ENCODE measurements around the gene JAG2. TPM values are rescaled to one million over a fixed set of nuclear protein-coding genes. Genes with fewer than 3 reads are reported as not detected.

Gene JAG2
- total RNA-seq, 1 donor from 2014 or later: 2.4 TPM

DNA sequence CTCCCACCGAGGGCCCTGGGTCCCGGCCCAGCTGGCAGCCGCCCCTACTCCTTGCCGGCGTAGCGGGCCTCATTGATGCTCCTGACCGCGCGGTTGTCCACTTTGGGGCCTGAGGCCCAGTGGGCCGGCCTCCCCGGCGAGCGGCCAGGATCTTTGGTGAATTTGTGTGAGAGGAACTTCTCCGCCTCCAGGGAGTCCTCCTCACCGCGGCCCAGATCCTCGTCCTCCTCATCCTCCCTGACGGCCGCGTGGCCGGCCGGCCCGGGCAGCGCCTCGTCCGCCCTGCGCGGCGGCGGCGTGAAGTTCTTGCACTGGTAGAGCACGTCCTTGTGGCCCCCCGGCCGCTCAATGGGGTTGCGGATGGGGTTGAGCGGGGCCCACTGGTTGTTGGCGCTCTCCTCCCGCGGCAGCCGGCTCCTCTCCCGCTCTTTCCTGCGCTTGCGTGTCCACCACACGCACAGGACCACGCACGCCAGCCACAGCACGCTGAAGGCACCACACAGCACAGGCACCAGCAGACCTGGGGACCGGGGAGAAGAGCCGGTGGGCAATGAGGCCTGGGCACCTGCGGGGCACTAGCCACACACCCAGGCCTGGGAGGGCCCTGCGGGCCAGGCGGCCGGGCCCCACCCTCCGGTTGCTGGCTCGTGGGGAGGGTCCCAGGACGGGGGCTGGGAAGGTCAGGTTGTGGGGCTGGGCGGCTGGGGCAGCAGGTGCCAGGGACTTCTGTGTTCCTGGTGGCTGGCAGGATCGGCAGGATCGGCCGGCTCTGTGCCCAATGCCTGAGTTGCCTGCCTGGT is 25.7 kb downstream of the JAG2 start:
- H3K27me3 ChIP-seq (ENCODE audit: control insufficient read depth, insufficient read depth, low read length): no peaks in the 10 kb centered on the region
- no peak for DNase-seq (ENCODE audit: low read depth)
- TF ChIP-seq, protein P1, sequence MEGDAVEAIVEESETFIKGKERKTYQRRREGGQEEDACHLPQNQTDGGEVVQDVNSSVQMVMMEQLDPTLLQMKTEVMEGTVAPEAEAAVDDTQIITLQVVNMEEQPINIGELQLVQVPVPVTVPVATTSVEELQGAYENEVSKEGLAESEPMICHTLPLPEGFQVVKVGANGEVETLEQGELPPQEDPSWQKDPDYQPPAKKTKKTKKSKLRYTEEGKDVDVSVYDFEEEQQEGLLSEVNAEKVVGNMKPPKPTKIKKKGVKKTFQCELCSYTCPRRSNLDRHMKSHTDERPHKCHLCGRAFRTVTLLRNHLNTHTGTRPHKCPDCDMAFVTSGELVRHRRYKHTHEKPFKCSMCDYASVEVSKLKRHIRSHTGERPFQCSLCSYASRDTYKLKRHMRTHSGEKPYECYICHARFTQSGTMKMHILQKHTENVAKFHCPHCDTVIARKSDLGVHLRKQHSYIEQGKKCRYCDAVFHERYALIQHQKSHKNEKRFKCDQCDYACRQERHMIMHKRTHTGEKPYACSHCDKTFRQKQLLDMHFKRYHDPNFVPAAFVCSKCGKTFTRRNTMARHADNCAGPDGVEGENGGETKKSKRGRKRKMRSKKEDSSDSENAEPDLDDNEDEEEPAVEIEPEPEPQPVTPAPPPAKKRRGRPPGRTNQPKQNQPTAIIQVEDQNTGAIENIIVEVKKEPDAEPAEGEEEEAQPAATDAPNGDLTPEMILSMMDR (IDR thresholded peaks at IDR 0.05; ENCODE audit: insufficient read depth, low read length, poor library complexity, severe bottlenecking): no peak
- H3K4me3 ChIP-seq (ENCODE audit: low read depth, low read length): no peak overlapping the region
- H3K36me3 ChIP-seq (ENCODE audit: control insufficient read depth, insufficient read depth, low read length): no peaks in the 10 kb centered on the region

DNA sequence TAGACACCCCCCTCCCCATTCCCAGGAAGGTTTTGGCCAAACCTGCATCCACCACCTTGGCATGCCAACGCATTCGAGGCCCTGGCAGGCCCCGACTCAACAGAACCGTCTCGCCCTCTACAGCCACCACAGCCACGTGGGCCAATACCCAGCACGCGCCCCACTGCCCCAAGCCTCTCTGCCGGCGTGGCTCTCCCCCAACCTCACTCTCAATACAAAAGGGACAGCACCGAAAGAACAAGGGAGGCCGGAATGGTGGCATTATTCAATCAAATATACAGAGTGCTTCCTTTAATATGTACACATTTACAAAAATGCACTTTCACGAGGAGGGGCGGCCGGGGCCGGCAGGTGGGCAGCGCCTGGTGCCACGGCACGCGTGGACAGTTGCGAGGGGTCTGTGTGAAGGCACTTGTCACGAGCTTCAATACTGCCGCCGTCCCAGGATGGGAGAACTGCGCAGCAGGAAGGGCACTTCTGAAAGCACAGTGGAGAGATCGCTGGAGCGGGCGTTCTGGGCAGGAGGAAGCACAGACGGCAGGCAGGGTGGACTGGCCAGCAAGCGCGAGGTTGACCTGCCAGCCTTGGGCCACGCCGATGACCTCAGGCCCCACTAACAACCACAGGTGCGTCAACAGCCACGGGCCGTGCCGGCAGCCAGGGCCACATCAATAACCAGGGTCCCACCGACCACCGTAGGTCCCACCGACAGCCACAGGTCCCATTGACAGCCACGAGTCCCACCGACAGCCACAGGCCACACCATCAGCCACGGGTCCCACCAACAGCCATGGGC is 26.9 kb downstream of the JAG2 start:
- no peaks in the 10 kb centered on the region for H3K36me3 ChIP-seq (ENCODE audit: control insufficient read depth, insufficient read depth, low read length)
- H3K27me3 ChIP-seq (ENCODE audit: control insufficient read depth, insufficient read depth, low read length): no peaks in the 10 kb centered on the region
- TF ChIP-seq, protein P1 (IDR thresholded peaks at IDR 0.05; ENCODE audit: insufficient read depth, low read length, poor library complexity, severe bottlenecking): no peak
- no peak for DNase-seq (ENCODE audit: low read depth)
- H3K4me3 ChIP-seq (ENCODE audit: low read depth, low read length): no peak overlapping the region

DNA sequence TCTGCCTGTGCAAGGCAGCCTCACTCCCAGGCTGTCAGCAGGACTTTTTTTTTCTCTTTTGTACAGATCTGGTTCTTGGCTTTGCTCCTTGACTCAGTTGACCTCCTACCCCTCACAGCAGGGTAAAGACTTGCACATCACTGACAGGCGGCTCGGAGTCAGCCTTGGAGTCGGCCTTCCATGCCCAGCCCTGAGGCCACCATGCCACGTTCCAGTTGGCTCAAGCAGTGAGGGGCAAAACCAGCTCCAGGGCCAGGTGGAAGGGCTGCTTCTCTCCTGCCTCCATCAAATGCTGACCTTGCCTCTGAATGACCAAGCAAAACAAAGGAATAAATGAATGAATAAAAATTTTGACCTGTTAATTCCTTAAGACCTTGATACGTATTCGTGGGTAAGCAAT is 27.6 kb downstream of the JAG2 start:
- H3K36me3 ChIP-seq (ENCODE audit: control insufficient read depth, insufficient read depth, low read length): no peaks in the 10 kb centered on the region
- peaks cover 2% of the 10 kb centered on the region for H3K27me3 ChIP-seq (ENCODE audit: control insufficient read depth, insufficient read depth, low read length)
- TF ChIP-seq, protein P1 (IDR thresholded peaks at IDR 0.05; ENCODE audit: insufficient read depth, low read length, poor library complexity, severe bottlenecking): no peak
- H3K4me3 ChIP-seq (ENCODE audit: low read depth, low read length): no peak overlapping the region
- no peak for DNase-seq (ENCODE audit: low read depth)

DNA sequence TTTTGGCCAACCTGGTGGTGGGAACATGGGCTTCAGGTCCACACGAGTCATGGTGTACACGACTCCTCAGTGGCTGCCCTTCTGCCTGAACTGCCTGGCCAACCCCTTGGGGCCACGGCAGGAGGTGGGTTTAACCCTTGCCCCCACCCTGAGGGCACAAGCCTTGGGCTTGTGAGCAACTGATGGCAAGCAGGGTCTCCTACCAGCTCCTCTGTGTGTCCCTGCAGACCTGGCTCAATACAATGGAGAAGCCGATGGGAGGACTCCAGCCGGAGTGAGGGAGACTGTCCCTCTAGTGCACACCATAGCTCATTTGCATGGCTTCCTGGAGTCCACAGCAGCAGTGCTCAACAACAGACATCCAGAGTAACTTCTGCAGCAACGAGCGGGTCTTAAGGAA is 28.0 kb downstream of the JAG2 start:
- no peaks in the 10 kb centered on the region for H3K36me3 ChIP-seq (ENCODE audit: control insufficient read depth, insufficient read depth, low read length)
- TF ChIP-seq, protein P1 (IDR thresholded peaks at IDR 0.05; ENCODE audit: insufficient read depth, low read length, poor library complexity, severe bottlenecking): no peak
- no peak for DNase-seq (ENCODE audit: low read depth)
- H3K4me3 ChIP-seq (ENCODE audit: low read depth, low read length): no peak overlapping the region
- peaks cover 2% of the 10 kb centered on the region for H3K27me3 ChIP-seq (ENCODE audit: control insufficient read depth, insufficient read depth, low read length)

DNA sequence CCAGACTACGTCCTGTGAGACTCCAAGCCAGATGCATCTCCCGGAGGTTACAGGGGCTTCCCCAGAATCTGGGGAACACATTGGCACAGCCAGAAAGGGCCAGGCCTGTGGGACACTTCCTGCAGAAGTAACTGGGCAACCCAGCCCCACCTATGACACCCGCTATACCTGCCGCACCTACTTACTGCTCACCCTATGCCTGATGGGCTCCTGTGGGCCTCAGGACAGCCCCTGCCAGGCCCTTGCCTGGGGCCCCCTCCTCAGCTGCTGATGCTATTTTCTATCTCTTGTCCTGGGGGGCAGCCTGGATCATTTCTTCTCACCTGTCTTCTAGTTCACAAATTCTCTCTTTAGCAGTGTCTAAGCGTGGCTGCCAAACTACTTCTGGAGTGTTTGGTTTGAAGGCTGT is 28.7 kb downstream of the JAG2 start:
- DNase-seq (ENCODE audit: low read depth): no peak
- H3K27me3 ChIP-seq (ENCODE audit: control insufficient read depth, insufficient read depth, low read length): peaks cover 2% of the 10 kb centered on the region
- no peaks in the 10 kb centered on the region for H3K36me3 ChIP-seq (ENCODE audit: control insufficient read depth, insufficient read depth, low read length)
- no peak overlapping the region for H3K4me3 ChIP-seq (ENCODE audit: low read depth, low read length)
- TF ChIP-seq, protein P1 (IDR thresholded peaks at IDR 0.05; ENCODE audit: insufficient read depth, low read length, poor library complexity, severe bottlenecking): no peak
